NCI-H524 treated with DMSO at 0.1 percent for 48 hours (cell line): ENCODE results near the gene GPC1.

Experiments
- DNase-seq: peaks from one replicate; lab custom pipeline; 2025; lab: John Stamatoyannopoulos, UW

GPC1 gene

GRCh38 chr2:240457223-240458043 is 22.0 kb downstream of the GPC1 start:
- DNase-seq = no peak

- no peak for DNase-seq
Measured at GRCh38 chr2:240458044-240458899, 22.8 kb downstream of the GPC1 start.

GRCh38 chr2:240458900-240459391 is 23.5 kb downstream of the GPC1 start:
- no peak for DNase-seq

- DNase-seq = no peak
Measured at GRCh38 chr2:240459401-240460252, 24.2 kb downstream of the GPC1 start.

- no peak for DNase-seq
Measured at GRCh38 chr2:240460253-240460711, 24.8 kb downstream of the GPC1 start.

- no peak for DNase-seq
Measured at GRCh38 chr2:240460781-240461431, 25.4 kb downstream of the GPC1 start.

GRCh38 chr2:240461471-240462072 is 26.1 kb downstream of the GPC1 start:
- DNase-seq = no peak

- no peak for DNase-seq
Measured at GRCh38 chr2:240462073-240462706, 26.7 kb downstream of the GPC1 start.

- no peak for DNase-seq
Measured at GRCh38 chr2:240462707-240463273, 27.3 kb downstream of the GPC1 start.

- no peak for DNase-seq
Measured at GRCh38 chr2:240463274-240463865, 27.9 kb downstream of the GPC1 start.

- DNase-seq = no peak
Measured at GRCh38 chr2:240463866-240464481, 28.5 kb downstream of the GPC1 start.

- no peak for DNase-seq
Measured at GRCh38 chr2:240464514-240465241, 29.2 kb downstream of the GPC1 start.

GRCh38 chr2:240465268-240465764 is 29.9 kb downstream of the GPC1 start:
- DNase-seq = no peak

- DNase-seq = no peak
Measured at GRCh38 chr2:240465765-240466578, 30.5 kb downstream of the GPC1 start.

- DNase-seq = no peak
Measured at GRCh38 chr2:240466579-240467148, 31.2 kb downstream of the GPC1 start.

- DNase-seq = no peak
Measured at GRCh38 chr2:240467149-240467642, 31.7 kb downstream of the GPC1 start.
